Activated CD4-positive, alpha-beta T cell treated with anti-CD3 and anti-CD28 coated beads, Interleukin-2, amount 50 U/mL, for 48 hours (primary cell): ENCODE results near the gene CLK1.
"Not testable (repeated sequence)": the region's sequence is repeated elsewhere in the genome, so short reads cannot be mapped to it uniquely, and the experiment has no call there.

Experiments
- DNase-seq, 2 experiments: peaks; one replicate each; pipeline ENCODE4 v3.0.0-alpha.2; 2020

The CLK1 gene

GRCh38 chr2:200851398-200852248, 12.8 kb downstream of the CLK1 start:
- DNase-seq, result peak in 1 of 2 experiments; percentile 2

GRCh38 chr2:200850512-200851256, 13.8 kb downstream of the CLK1 start:
- DNase-seq, result peak in 1 of 2 experiments; percentile 3

GRCh38 chr2:200847939-200848338, 16.5 kb downstream of the CLK1 start:
- no peak for DNase-seq

- DNase-seq, result no peak
Measured at GRCh38 chr2:200847269-200847668, 17.2 kb downstream of the CLK1 start.

- DNase-seq, result no peak
Measured at GRCh38 chr2:200845669-200846325, 18.7 kb downstream of the CLK1 start.

GRCh38 chr2:200845194-200845593, 19.3 kb downstream of the CLK1 start:
- no peak for DNase-seq

- no peak for DNase-seq
Measured at GRCh38 chr2:200843993-200844948, 20.2 kb downstream of the CLK1 start.

GRCh38 chr2:200839513-200839912, 24.9 kb downstream of the CLK1 start:
- no peak for DNase-seq

- no peak for DNase-seq
Measured at GRCh38 chr2:200834701-200835100, 29.8 kb downstream of the CLK1 start.

GRCh38 chr2:200829258-200829655, 35.2 kb downstream of the CLK1 start:
- no peak for DNase-seq

GRCh38 chr2:200828572-200829257, 35.7 kb downstream of the CLK1 start:
- no peak for DNase-seq

- DNase-seq, result no peak
Measured at GRCh38 chr2:200828104-200828503, 36.4 kb downstream of the CLK1 start.

GRCh38 chr2:200821686-200822245, 42.7 kb downstream of the CLK1 start:
- DNase-seq, result no peak

GRCh38 chr2:200820573-200821234, 43.8 kb downstream of the CLK1 start:
- DNase-seq, result no peak

- not testable (repeated sequence) for DNase-seq
Measured at GRCh38 chr2:200818732-200819131, 45.7 kb downstream of the CLK1 start.

GRCh38 chr2:200814917-200815316, 49.5 kb downstream of the CLK1 start:
- no peak for DNase-seq

GRCh38 chr2:200814276-200814815, 50.1 kb downstream of the CLK1 start:
- peak; percentile 25 to 56 for DNase-seq

GRCh38 chr2:200812122-200813022, 52.1 kb downstream of the CLK1 start:
- DNase-seq, result peak; percentile 60 to 66
